ENCODE data around the gene CDH4.

The CDH4 gene

DNA sequence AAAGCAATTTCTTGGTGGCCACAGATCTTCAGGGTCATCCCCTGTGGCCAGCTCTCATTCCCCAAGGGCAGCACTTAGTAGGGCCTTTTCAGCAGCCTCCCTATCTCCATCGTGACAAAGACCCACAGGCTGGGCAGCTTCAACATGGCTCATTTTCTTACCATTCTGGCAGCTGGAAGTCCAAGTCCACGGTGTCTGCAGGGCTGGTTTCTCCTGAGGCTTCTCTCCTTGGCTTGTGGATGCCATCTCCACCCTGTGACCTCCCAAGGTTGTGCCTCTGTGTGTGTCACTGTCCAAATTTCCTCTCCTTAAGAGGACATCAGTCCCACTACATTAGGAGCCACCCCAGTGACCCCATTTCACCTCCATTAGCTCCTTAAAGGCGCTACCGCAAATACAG lies 161.7 kb downstream of the CDH4 start:
- Histone ChIP-seq H3K4ac (ENCODE audit: low read depth, low read length) (no peak overlapping the region), H3K79me2 (ENCODE audit: control insufficient read depth, insufficient read depth, low read length) (no peaks in the 10 kb centered on the region), H4K5ac (ENCODE audit: low read length) (no peak overlapping the region), H2BK120ac (ENCODE audit: low read depth, low read length) (no peak overlapping the region), H3K56ac (ENCODE audit: low read length) (no peak overlapping the region), H2BK5ac (ENCODE audit: low read length) (no peak overlapping the region), H3K18ac (ENCODE audit: low read length) (no peak overlapping the region), H2AK5ac (ENCODE audit: low read length) (no peak overlapping the region), H3K27ac (ENCODE audit: low read depth, low read length) (no peak overlapping the region), H3K4me2 (ENCODE audit: low read length) (no peak overlapping the region), H3K27me3 (ENCODE audit: insufficient read depth, low read length, poor library complexity) (no peaks in the 10 kb centered on the region), H3K4me3 (ENCODE audit: low read length) (no peak overlapping the region), H3K9ac (ENCODE audit: low read length) (no peak overlapping the region), H4K8ac (ENCODE audit: low read depth, low read length) (no peak overlapping the region), H3K36me3 (ENCODE audit: control insufficient read depth, insufficient read depth, low read length) (no peaks in the 10 kb centered on the region), H3K4me1 (ENCODE audit: control insufficient read depth, low read depth, low read length) (no peaks in the 10 kb centered on the region), H3K23ac (ENCODE audit: low read length) (no peak overlapping the region), H3K79me1 (ENCODE audit: low read length) (no peaks in the 10 kb centered on the region), H2BK15ac (replicated peaks; ENCODE audit: low read depth) (no peak overlapping the region)
- DNase-seq, result no peak
- no CpG with 5 or more reads among the region's 4 CpGs for WGBS (ENCODE audit: extremely low coverage, insufficient coverage, low lambda C conversion rate)

DNA sequence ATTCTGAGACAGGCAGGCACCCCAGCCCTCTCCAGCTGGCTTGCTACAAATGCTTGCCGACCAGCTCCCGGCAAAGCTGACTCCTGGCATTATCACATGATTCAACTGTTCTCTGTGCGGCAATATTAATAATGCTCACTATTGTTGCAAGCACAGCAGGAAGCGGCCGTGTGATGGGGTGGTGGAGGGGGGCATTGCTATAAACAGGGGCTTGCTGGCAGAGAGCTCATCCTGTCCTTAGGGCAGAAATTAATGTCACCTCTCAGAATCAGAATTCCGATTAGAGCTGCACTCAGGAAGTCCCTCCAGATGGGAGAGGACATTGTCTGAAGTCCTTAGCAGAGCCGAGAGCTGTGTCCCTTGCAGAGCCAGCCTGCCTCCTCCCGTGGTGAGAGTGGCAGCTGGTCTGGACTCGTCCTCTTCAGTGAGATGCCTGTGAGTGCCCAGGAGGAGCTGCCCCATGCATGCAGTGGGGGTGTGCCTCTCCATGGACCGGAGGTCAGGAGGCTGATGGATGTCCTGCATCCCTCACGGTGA lies 162.5 kb downstream of the CDH4 start:
- Histone ChIP-seq H2BK15ac (replicated peaks; ENCODE audit: low read depth) (no peak overlapping the region), H3K79me2 (ENCODE audit: control insufficient read depth, insufficient read depth, low read length) (no peaks in the 10 kb centered on the region), H2BK5ac (ENCODE audit: low read length) (no peak overlapping the region), H3K18ac (ENCODE audit: low read length) (no peak overlapping the region), H3K79me1 (ENCODE audit: low read length) (no peaks in the 10 kb centered on the region), H3K4ac (ENCODE audit: low read depth, low read length) (no peak overlapping the region), H2AK5ac (ENCODE audit: low read length) (no peak overlapping the region), H3K56ac (ENCODE audit: low read length) (no peak overlapping the region), H3K23ac (ENCODE audit: low read length) (no peak overlapping the region), H4K8ac (ENCODE audit: low read depth, low read length) (no peak overlapping the region), H3K9ac (ENCODE audit: low read length) (no peak overlapping the region), H3K4me1 (ENCODE audit: control insufficient read depth, low read depth, low read length) (no peaks in the 10 kb centered on the region), H4K5ac (ENCODE audit: low read length) (no peak overlapping the region), H3K36me3 (ENCODE audit: control insufficient read depth, insufficient read depth, low read length) (no peaks in the 10 kb centered on the region), H3K27me3 (ENCODE audit: insufficient read depth, low read length, poor library complexity) (no peaks in the 10 kb centered on the region), H3K4me3 (ENCODE audit: low read length) (no peak overlapping the region), H2BK120ac (ENCODE audit: low read depth, low read length) (no peak overlapping the region), H3K27ac (ENCODE audit: low read depth, low read length) (no peak overlapping the region), H3K4me2 (ENCODE audit: low read length) (no peak overlapping the region)
- WGBS (ENCODE audit: extremely low coverage, insufficient coverage, low lambda C conversion rate), result no CpG with 5 or more reads among the region's 11 CpGs
- DNase-seq, result no peak

DNA sequence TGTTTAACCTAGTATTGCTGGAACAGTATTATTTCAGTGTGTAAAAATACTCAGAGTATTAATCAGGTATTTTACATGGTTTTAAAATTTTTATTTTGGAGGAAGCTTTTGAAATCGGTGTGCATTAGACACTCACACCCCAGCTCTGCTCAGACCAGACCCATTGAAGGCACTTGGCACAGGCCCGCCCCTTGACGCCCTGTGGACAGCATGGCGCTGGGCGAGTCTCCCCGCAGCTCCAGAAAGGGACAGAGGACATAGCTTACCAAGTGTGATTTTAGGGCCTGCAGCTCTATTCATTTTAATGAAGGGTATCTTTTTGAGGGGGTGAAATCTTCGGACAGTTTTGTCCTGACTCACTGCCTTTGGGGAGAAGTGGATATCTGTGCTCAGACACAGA lies 164.5 kb downstream of the CDH4 start:
- no peak overlapping the region for H3K23ac ChIP-seq (ENCODE audit: low read length)
- no peak overlapping the region for H2BK15ac ChIP-seq (replicated peaks; ENCODE audit: low read depth)
- no peak for DNase-seq
- no CpG with 5 or more reads among the region's 7 CpGs for WGBS (ENCODE audit: extremely low coverage, insufficient coverage, low lambda C conversion rate)
- H3K36me3 ChIP-seq (ENCODE audit: control insufficient read depth, insufficient read depth, low read length), result no peaks in the 10 kb centered on the region
- H3K9ac ChIP-seq (ENCODE audit: low read length), result no peak overlapping the region
- no peak overlapping the region for H2AK5ac ChIP-seq (ENCODE audit: low read length)
- no peaks in the 10 kb centered on the region for H3K27me3 ChIP-seq (ENCODE audit: insufficient read depth, low read length, poor library complexity)
- no peak overlapping the region for H2BK120ac ChIP-seq (ENCODE audit: low read depth, low read length)
- H4K5ac ChIP-seq (ENCODE audit: low read length), result no peak overlapping the region
- no peaks in the 10 kb centered on the region for H3K79me1 ChIP-seq (ENCODE audit: low read length)
- no peak overlapping the region for H2BK5ac ChIP-seq (ENCODE audit: low read length)
- no peaks in the 10 kb centered on the region for H3K79me2 ChIP-seq (ENCODE audit: control insufficient read depth, insufficient read depth, low read length)
- H3K56ac ChIP-seq (ENCODE audit: low read length), result no peak overlapping the region
- H3K4me1 ChIP-seq (ENCODE audit: control insufficient read depth, low read depth, low read length), result no peaks in the 10 kb centered on the region
- H3K4ac ChIP-seq (ENCODE audit: low read depth, low read length), result no peak overlapping the region
- no peak overlapping the region for H3K4me3 ChIP-seq (ENCODE audit: low read length)
- H3K4me2 ChIP-seq (ENCODE audit: low read length), result no peak overlapping the region
- no peak overlapping the region for H4K8ac ChIP-seq (ENCODE audit: low read depth, low read length)
- no peak overlapping the region for H3K18ac ChIP-seq (ENCODE audit: low read length)
- no peak overlapping the region for H3K27ac ChIP-seq (ENCODE audit: low read depth, low read length)

DNA sequence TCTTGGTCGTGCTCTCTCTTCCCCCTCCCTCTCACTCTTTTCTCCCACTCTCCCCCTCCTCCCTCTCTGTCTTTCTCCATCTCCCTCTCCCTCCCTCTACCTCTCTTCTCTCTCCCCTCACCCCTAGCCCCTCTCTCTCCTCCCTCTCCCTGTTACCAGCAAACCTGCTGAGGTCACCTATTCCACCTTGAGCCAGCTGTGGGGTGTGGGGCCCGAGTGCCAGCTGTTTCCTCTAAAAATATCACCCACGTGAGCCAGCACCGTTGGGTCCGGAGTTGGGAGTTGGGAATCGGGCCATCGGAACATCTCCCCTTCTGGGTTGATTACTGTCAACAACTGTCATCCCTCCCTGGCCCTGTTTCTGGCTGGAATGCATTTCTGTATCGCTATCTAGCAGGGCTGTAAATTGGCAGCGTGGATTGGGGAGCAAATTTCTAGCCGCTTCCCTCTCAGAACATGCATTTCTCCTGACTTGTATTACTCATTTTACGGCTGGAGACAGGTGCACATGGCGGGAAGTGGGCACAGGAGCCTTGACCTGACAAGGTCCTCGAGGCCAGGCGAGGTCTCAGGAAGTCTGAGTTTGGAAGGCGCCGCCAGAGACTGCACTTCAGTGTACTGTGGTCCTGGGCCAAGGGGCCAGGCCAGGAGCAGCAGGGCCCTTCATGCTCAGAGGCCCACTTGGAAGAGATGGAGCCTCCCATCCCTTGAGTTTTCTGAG lies 165.3 kb downstream of the CDH4 start:
- Histone ChIP-seq H2BK15ac (replicated peaks; ENCODE audit: low read depth) (no peak overlapping the region), H3K4me2 (ENCODE audit: low read length) (no peak overlapping the region), H4K8ac (ENCODE audit: low read depth, low read length) (no peak overlapping the region), H2AK5ac (ENCODE audit: low read length) (no peak overlapping the region), H3K56ac (ENCODE audit: low read length) (no peak overlapping the region), H3K4ac (ENCODE audit: low read depth, low read length) (no peak overlapping the region), H3K4me1 (ENCODE audit: control insufficient read depth, low read depth, low read length) (no peaks in the 10 kb centered on the region), H3K23ac (ENCODE audit: low read length) (no peak overlapping the region), H3K79me2 (ENCODE audit: control insufficient read depth, insufficient read depth, low read length) (no peaks in the 10 kb centered on the region), H3K36me3 (ENCODE audit: control insufficient read depth, insufficient read depth, low read length) (no peaks in the 10 kb centered on the region), H2BK120ac (ENCODE audit: low read depth, low read length) (no peak overlapping the region), H4K5ac (ENCODE audit: low read length) (no peak overlapping the region), H3K27me3 (ENCODE audit: insufficient read depth, low read length, poor library complexity) (no peaks in the 10 kb centered on the region), H3K79me1 (ENCODE audit: low read length) (no peaks in the 10 kb centered on the region), H3K4me3 (ENCODE audit: low read length) (no peak overlapping the region), H3K18ac (ENCODE audit: low read length) (no peak overlapping the region), H3K27ac (ENCODE audit: low read depth, low read length) (no peak overlapping the region), H2BK5ac (ENCODE audit: low read length) (no peak overlapping the region), H3K9ac (ENCODE audit: low read length) (no peak overlapping the region)
- WGBS (ENCODE audit: extremely low coverage, insufficient coverage, low lambda C conversion rate), result no CpG with 5 or more reads among the region's 16 CpGs
- no peak for DNase-seq

DNA sequence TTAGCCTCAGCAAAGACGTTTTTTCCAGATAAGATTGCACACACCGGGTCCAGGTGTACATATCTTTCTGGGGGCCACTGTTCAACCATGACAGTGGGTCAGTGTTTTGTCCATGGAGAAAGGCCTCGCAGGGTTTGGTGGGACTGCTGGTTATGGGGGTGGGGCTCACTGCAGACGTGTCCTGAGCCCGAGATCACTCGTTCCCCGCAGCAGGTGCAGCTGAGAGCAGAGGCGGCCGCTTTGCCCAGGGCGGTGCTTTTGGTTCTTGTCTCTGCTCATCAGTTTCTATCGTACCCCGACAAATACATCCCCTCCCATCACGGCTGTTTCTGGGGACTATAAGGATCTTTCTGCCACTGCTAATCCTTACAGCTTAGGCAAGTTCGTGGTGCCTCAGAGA lies 166.9 kb downstream of the CDH4 start:
- Histone ChIP-seq H3K23ac (ENCODE audit: low read length) (no peak overlapping the region), H2BK5ac (ENCODE audit: low read length) (no peak overlapping the region), H2BK15ac (replicated peaks; ENCODE audit: low read depth) (no peak overlapping the region), H4K8ac (ENCODE audit: low read depth, low read length) (no peak overlapping the region), H3K79me2 (ENCODE audit: control insufficient read depth, insufficient read depth, low read length) (no peaks in the 10 kb centered on the region), H3K18ac (ENCODE audit: low read length) (no peak overlapping the region), H3K36me3 (ENCODE audit: control insufficient read depth, insufficient read depth, low read length) (no peaks in the 10 kb centered on the region), H3K4me3 (ENCODE audit: low read length) (no peak overlapping the region), H2AK5ac (ENCODE audit: low read length) (no peak overlapping the region), H3K4me1 (ENCODE audit: control insufficient read depth, low read depth, low read length) (no peaks in the 10 kb centered on the region), H3K27me3 (ENCODE audit: insufficient read depth, low read length, poor library complexity) (no peaks in the 10 kb centered on the region), H4K5ac (ENCODE audit: low read length) (no peak overlapping the region), H3K4ac (ENCODE audit: low read depth, low read length) (no peak overlapping the region), H3K4me2 (ENCODE audit: low read length) (no peak overlapping the region), H3K9ac (ENCODE audit: low read length) (no peak overlapping the region), H3K56ac (ENCODE audit: low read length) (no peak overlapping the region), H3K27ac (ENCODE audit: low read depth, low read length) (no peak overlapping the region), H3K79me1 (ENCODE audit: low read length) (no peaks in the 10 kb centered on the region), H2BK120ac (ENCODE audit: low read depth, low read length) (no peak overlapping the region)
- no peak for DNase-seq
- no CpG with 5 or more reads among the region's 14 CpGs for WGBS (ENCODE audit: extremely low coverage, insufficient coverage, low lambda C conversion rate)

DNA sequence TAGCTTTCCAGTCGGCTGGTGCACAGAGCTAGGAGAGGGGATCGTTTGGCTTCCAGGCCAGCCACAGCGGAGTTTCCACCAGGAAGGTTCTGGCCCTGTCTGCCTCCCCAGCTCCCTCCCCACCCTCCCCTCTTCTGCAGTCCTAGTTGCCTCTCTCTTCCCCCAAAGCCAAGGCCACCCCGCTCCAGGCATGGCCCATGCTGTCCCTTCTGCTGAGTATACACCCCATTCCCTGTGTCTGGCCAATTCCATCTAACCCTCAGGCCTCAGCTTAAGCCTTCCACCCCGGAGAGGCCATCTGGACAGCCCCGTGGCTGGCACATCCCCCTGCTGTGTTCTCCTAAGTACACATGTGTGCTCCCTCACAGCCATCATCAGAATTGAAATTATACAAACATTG lies 167.4 kb downstream of the CDH4 start:
- Histone ChIP-seq H3K4ac (ENCODE audit: low read depth, low read length) (no peak overlapping the region), H3K27me3 (ENCODE audit: insufficient read depth, low read length, poor library complexity) (no peaks in the 10 kb centered on the region), H3K4me3 (ENCODE audit: low read length) (no peak overlapping the region), H4K8ac (ENCODE audit: low read depth, low read length) (no peak overlapping the region), H3K56ac (ENCODE audit: low read length) (no peak overlapping the region), H2AK5ac (ENCODE audit: low read length) (no peak overlapping the region), H3K4me1 (ENCODE audit: control insufficient read depth, low read depth, low read length) (no peaks in the 10 kb centered on the region), H3K27ac (ENCODE audit: low read depth, low read length) (no peak overlapping the region), H3K36me3 (ENCODE audit: control insufficient read depth, insufficient read depth, low read length) (no peaks in the 10 kb centered on the region), H4K5ac (ENCODE audit: low read length) (no peak overlapping the region), H3K79me1 (ENCODE audit: low read length) (no peaks in the 10 kb centered on the region), H2BK120ac (ENCODE audit: low read depth, low read length) (no peak overlapping the region), H2BK15ac (replicated peaks; ENCODE audit: low read depth) (no peak overlapping the region), H3K23ac (ENCODE audit: low read length) (no peak overlapping the region), H3K18ac (ENCODE audit: low read length) (no peak overlapping the region), H3K4me2 (ENCODE audit: low read length) (no peak overlapping the region), H2BK5ac (ENCODE audit: low read length) (no peak overlapping the region), H3K9ac (ENCODE audit: low read length) (no peak overlapping the region), H3K79me2 (ENCODE audit: control insufficient read depth, insufficient read depth, low read length) (no peaks in the 10 kb centered on the region)
- WGBS (ENCODE audit: extremely low coverage, insufficient coverage, low lambda C conversion rate), result no CpG with 5 or more reads among the region's 6 CpGs
- no peak for DNase-seq

All from mesendoderm (in vitro differentiated cells).